ENCODE results near the gene RPL39. TPM values are rescaled to one million over a fixed set of nuclear protein-coding genes. Genes with fewer than 3 reads are reported as not detected.

Gene RPL39
- polyA plus RNA-seq, 2 of the 4 experiments (the other 2 are of a cell fraction): 3,499 to 4,942 TPM

DNA sequence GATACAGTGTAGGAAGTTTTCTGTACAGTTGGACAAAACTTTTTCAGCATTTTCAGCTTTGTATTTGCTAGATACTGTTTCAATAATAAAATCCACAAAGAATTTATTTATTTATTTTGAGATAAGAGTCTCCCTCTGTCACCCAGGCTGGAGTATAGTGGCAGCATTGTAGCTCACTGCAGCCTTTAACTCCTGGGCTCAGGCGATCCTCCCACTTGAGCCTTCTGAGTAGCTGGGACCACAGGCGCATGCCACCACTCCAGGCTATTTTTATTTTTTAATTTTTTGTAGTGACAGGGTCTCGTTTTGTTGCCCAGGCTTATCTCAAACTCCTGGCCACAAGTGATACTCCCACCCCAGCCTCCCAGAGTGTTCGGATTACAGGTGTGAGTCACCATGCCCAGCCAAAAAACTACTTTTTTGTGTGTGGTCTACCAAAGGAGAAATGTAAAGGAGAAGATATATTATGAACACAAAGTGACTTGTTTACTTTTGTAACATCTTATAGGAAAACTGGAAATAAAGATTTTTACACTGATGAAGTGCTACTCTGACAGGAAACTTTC lies 46.1 kb downstream of the RPL39 start:
- no peak overlapping the region for H3K4me3 ChIP-seq
- no peak overlapping the region for H3K4me2 ChIP-seq
- DNase-seq (ENCODE audit: low read depth in 1 of 2, low spot score in 1 of 2) (no peak), ATAC-seq (no peak), FAIRE-seq (no peak)
- no peak for TF ChIP-seq POLR2AphosphoS2 (conservative IDR thresholded peaks at IDR 0.05; ENCODE audit: low read length)
- TF ChIP-seq KDM1A (IDR thresholded peaks at IDR 0.05; ENCODE audit: low read depth): no peak
- no peak for TF ChIP-seq SMC3 (IDR thresholded peaks at IDR 0.05)
- TF ChIP-seq EHMT2 (IDR thresholded peaks at IDR 0.05; ENCODE audit: low read depth): no peak
- no peak for TF ChIP-seq RFX5 (IDR thresholded peaks at IDR 0.05)
- TF ChIP-seq TFCP2L1 (CRISPR knock-in tag; IDR thresholded peaks at IDR 0.05): no peak
- no peak for TF ChIP-seq ZC3H11A (IDR thresholded peaks at IDR 0.05)
- TF ChIP-seq, protein P1, sequence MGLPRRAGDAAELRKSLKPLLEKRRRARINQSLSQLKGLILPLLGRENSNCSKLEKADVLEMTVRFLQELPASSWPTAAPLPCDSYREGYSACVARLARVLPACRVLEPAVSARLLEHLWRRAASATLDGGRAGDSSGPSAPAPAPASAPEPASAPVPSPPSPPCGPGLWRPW (IDR thresholded peaks at IDR 0.05): no peak
- TF ChIP-seq FOSB (CRISPR knock-in tag; IDR thresholded peaks at IDR 0.05): no peak
- TF ChIP-seq JUNB (IDR thresholded peaks at IDR 0.05): no peak
- TF ChIP-seq HDAC2 (IDR thresholded peaks at IDR 0.05): no peak
- TF ChIP-seq, protein P2, sequence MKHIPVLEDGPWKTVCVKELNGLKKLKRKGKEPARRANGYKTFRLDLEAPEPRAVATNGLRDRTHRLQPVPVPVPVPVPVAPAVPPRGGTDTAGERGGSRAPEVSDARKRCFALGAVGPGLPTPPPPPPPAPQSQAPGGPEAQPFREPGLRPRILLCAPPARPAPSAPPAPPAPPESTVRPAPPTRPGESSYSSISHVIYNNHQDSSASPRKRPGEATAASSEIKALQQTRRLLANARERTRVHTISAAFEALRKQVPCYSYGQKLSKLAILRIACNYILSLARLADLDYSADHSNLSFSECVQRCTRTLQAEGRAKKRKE (CRISPR knock-in tag; IDR thresholded peaks at IDR 0.05; ENCODE audit: low read depth): no peak
- TF ChIP-seq, protein P3, sequence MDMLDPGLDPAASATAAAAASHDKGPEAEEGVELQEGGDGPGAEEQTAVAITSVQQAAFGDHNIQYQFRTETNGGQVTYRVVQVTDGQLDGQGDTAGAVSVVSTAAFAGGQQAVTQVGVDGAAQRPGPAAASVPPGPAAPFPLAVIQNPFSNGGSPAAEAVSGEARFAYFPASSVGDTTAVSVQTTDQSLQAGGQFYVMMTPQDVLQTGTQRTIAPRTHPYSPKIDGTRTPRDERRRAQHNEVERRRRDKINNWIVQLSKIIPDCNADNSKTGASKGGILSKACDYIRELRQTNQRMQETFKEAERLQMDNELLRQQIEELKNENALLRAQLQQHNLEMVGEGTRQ (IDR thresholded peaks at IDR 0.05): no peak
- no peak for TF ChIP-seq RAD21 (conservative IDR thresholded peaks at IDR 0.05 in 1 of 2, IDR thresholded peaks at IDR 0.05 in 1 of 2)
- TF ChIP-seq ZFP36 (IDR thresholded peaks at IDR 0.05; ENCODE audit: borderline replicate concordance, partially characterized antibody): no peak
- TF ChIP-seq TP53 (CRISPR knock-in tag; IDR thresholded peaks at IDR 0.05): no peak
- TF ChIP-seq, protein P4, sequence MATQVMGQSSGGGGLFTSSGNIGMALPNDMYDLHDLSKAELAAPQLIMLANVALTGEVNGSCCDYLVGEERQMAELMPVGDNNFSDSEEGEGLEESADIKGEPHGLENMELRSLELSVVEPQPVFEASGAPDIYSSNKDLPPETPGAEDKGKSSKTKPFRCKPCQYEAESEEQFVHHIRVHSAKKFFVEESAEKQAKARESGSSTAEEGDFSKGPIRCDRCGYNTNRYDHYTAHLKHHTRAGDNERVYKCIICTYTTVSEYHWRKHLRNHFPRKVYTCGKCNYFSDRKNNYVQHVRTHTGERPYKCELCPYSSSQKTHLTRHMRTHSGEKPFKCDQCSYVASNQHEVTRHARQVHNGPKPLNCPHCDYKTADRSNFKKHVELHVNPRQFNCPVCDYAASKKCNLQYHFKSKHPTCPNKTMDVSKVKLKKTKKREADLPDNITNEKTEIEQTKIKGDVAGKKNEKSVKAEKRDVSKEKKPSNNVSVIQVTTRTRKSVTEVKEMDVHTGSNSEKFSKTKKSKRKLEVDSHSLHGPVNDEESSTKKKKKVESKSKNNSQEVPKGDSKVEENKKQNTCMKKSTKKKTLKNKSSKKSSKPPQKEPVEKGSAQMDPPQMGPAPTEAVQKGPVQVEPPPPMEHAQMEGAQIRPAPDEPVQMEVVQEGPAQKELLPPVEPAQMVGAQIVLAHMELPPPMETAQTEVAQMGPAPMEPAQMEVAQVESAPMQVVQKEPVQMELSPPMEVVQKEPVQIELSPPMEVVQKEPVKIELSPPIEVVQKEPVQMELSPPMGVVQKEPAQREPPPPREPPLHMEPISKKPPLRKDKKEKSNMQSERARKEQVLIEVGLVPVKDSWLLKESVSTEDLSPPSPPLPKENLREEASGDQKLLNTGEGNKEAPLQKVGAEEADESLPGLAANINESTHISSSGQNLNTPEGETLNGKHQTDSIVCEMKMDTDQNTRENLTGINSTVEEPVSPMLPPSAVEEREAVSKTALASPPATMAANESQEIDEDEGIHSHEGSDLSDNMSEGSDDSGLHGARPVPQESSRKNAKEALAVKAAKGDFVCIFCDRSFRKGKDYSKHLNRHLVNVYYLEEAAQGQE (IDR thresholded peaks at IDR 0.05): no peak
- TF ChIP-seq JUN (IDR thresholded peaks at IDR 0.05): no peak
- CTCF ChIA-PET: interaction anchor here (1.8 to 4.4 kb wide), 3 partner anchors 9 to 229 kb away, joined by 4 to 22 read pairs (median 12); no protein-coding TSS in a partner anchor
- POLR2A ChIA-PET: interaction anchor here (0.9 kb wide), 1 partner anchor 46 kb away, joined by 3 read pairs; the partner anchor contains the start of gene RPL39
- WGBS (ENCODE audit: missing lambda C conversion rate): 56% methylated on average over 4 of the region's 4 CpGs
- no peaks in the 10 kb centered on the region for H3K9me3 ChIP-seq
- H3K27ac ChIP-seq: no peak overlapping the region
- H3K4me1 ChIP-seq: no peaks in the 10 kb centered on the region

DNA sequence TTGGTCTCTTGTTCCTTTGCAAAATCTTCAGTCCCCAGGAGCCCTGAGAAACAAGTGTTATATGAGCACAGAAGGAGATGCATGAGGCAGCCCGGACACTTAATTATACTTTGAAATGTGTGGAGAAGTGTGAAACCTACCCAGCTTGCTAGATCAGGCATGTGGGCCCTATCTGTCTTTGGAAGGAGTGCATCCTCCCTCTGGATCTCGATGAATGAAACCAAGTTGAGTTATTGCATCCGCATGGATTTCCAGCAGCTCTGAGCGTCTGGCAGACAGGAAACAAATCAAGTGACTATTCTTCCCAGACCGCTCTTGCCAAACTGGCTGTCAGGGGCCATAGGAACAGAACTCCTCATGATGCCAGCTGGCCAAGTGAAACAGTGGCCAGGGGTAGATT lies 52.7 kb downstream of the RPL39 start:
- Histone ChIP-seq H3K4me1 (no peaks in the 10 kb centered on the region), H3K4me2 (no peak overlapping the region), H3K4me3 (no peak overlapping the region), H3K9me3 (no peaks in the 10 kb centered on the region), H3K27ac (no peak overlapping the region)
- ChIA-PET CTCF (no interaction called here), POLR2A (no interaction called here)
- 73% methylated on average over 5 of the region's 5 CpGs for WGBS (ENCODE audit: missing lambda C conversion rate)
- no peak for ATAC-seq
- no peak for DNase-seq (ENCODE audit: low read depth in 1 of 2, low spot score in 1 of 2)
- no peak for FAIRE-seq
- TF ChIP-seq CBX8 (IDR thresholded peaks at IDR 0.05) (no peak), HOXB5 (CRISPR knock-in tag; IDR thresholded peaks at IDR 0.05) (no peak), ZFP36 (IDR thresholded peaks at IDR 0.05; ENCODE audit: borderline replicate concordance, partially characterized antibody) (no peak), EHMT2 (IDR thresholded peaks at IDR 0.05; ENCODE audit: low read depth) (no peak), EHF (CRISPR knock-in tag; IDR thresholded peaks at IDR 0.05) (no peak), HMGXB4 (CRISPR knock-in tag; IDR thresholded peaks at IDR 0.05; ENCODE audit: borderline replicate concordance) (no peak), ZSCAN20 (CRISPR knock-in tag; IDR thresholded peaks at IDR 0.05) (no peak), CEBPB (IDR thresholded peaks at IDR 0.05) (no peak), RAD21 (conservative IDR thresholded peaks at IDR 0.05 in 1 of 2, IDR thresholded peaks at IDR 0.05 in 1 of 2) (no peak)
- TF ChIP-seq, protein P4 (IDR thresholded peaks at IDR 0.05): no peak
- TF ChIP-seq, protein P5, sequence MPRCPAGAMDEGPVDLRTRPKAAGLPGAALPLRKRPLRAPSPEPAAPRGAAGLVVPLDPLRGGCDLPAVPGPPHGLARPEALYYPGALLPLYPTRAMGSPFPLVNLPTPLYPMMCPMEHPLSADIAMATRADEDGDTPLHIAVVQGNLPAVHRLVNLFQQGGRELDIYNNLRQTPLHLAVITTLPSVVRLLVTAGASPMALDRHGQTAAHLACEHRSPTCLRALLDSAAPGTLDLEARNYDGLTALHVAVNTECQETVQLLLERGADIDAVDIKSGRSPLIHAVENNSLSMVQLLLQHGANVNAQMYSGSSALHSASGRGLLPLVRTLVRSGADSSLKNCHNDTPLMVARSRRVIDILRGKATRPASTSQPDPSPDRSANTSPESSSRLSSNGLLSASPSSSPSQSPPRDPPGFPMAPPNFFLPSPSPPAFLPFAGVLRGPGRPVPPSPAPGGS (IDR thresholded peaks at IDR 0.05): no peak

Measured in A549 (cell line).